Large intestine (tissue), 3 donors: ENCODE results near the gene MSI2. TPM values are rescaled to one million over a fixed set of nuclear protein-coding genes. Genes with fewer than 3 reads are reported as not detected.
"Not testable (repeated sequence)": the region's sequence is repeated elsewhere in the genome, so short reads cannot be mapped to it uniquely, and the experiment has no call there.

Source experiments
- DNase-seq, 2 donors: peaks; one replicate each; pipeline versions ENCODE4 v3.0.0 to v3.0.0-alpha.2; 2013
- H3K27ac ChIP-seq: one replicate; pipeline ENCODE4 v1.5.1; 2013; ENCODE audit warnings: low read length
- H3K27me3 ChIP-seq: 2 replicates; pipeline ENCODE4 v1.6.1; 2013; ENCODE audit warnings: low read length; ENCODE audit not compliant: control insufficient read depth, insufficient read depth
- H3K36me3 ChIP-seq: 2 replicates; pipeline ENCODE4 v1.6.1; 2013; ENCODE audit warnings: low read length; ENCODE audit not compliant: control insufficient read depth, insufficient read depth
- H3K4me1 ChIP-seq: one replicate; pipeline ENCODE4 v1.6.1; 2013; ENCODE audit warnings: low read length; ENCODE audit not compliant: control insufficient read depth, insufficient read depth
- H3K4me3 ChIP-seq: one replicate; pipeline ENCODE4 v1.5.1; 2013; ENCODE audit warnings: low read length
- H3K9me3 ChIP-seq: one replicate; pipeline ENCODE4 v1.6.1; 2013; ENCODE audit warnings: mild to moderate bottlenecking, low read depth, low read length, moderate library complexity; ENCODE audit not compliant: control insufficient read depth
- WGBS: methylation state at CpG from one replicate; pipeline ENCODE4 v1.1.5; 2013; ENCODE audit warnings: low lambda C conversion rate; ENCODE audit not compliant: insufficient coverage; 5-methylcytosine and 5-hydroxymethylcytosine counted together
- polyA plus RNA-seq: library from polyadenylated mRNA; unstranded; fragments of 120-200 nt; gene quantifications from one replicate; pipeline ENCODE4 v1.2.1, GENCODE V29; 2013

MSI2 gene
- polyA plus RNA-seq, 1 donor = 46.1 TPM

GRCh38 chr17:57296231-57296630 is 39.9 kb downstream of the MSI2 start:
- Histone ChIP-seq H3K4me3 (no peak overlapping the region), H3K27me3 (no peaks in the 10 kb centered on the region), H3K36me3 (peaks cover 21% of the 10 kb centered on the region), H3K9me3 (peaks cover 3% of the 10 kb centered on the region), H3K4me1 (peaks cover 6% of the 10 kb centered on the region), H3K27ac (no peak overlapping the region)
- WGBS = no CpG with 5 or more reads among the region's 4 CpGs
- no peak for DNase-seq

DNA sequence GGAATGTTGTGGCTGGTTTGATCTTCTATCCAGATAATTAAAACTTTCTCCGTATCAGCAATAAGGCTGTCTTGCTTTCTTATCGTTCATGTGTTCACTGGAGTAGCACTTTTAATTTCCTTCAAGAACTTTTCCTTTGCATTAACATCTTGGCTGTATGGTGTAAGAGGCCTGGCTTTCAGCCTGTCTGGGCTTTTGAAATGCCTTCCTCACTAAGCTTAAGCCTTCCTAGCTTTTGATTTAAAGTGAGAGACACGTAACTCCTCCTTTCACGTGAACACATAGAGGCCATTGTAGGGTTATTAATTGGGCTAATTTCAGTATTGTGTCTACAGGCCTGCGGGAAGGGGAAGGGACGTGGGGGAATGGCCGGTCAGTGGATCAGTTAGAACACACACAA is 42.9 kb downstream of the MSI2 start:
- peaks cover 3% of the 10 kb centered on the region for H3K9me3 ChIP-seq
- H3K4me1 ChIP-seq = peaks cover 4% of the 10 kb centered on the region
- peaks cover 14% of the 10 kb centered on the region for H3K36me3 ChIP-seq
- H3K27me3 ChIP-seq = no peaks in the 10 kb centered on the region
- DNase-seq = no peak
- no CpG with 5 or more reads among the region's 7 CpGs for WGBS
- no peak overlapping the region for H3K27ac ChIP-seq
- no peak overlapping the region for H3K4me3 ChIP-seq

DNA sequence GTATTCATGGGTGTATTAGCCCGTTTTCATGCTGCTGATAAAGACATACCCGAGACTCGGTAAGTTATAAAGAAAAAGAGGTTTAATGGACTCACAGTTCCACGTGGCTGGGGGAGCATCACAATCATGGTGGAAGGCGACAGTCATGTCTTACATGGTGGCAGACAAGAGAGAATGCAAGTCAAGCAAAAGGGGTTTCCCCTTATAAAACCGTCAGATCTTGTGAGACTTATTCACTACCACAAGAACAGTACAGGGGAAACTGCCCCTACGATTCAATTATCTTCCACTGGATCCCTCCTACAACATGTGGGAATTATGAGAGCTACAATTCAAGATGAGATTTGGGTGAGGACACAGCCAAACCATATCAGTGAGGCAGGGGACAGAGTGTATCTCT is 44.3 kb downstream of the MSI2 start:
- not testable (repeated sequence) for H3K27ac ChIP-seq, H3K27me3 ChIP-seq, DNase-seq, H3K9me3 ChIP-seq, H3K4me3 ChIP-seq, H3K4me1 ChIP-seq
- H3K36me3 ChIP-seq = peaks cover 14% of the 10 kb centered on the region
- 100% methylated on average over 1 of the region's 7 CpGs for WGBS

GRCh38 chr17:57302690-57303465 is 46.6 kb downstream of the MSI2 start:
- no peaks in the 10 kb centered on the region for H3K4me1 ChIP-seq
- H3K27ac ChIP-seq = no peak overlapping the region
- DNase-seq = no peak
- H3K36me3 ChIP-seq = peaks cover 11% of the 10 kb centered on the region
- no peaks in the 10 kb centered on the region for H3K27me3 ChIP-seq
- 87% methylated on average over 3 of the region's 10 CpGs for WGBS
- H3K9me3 ChIP-seq = peaks cover 3% of the 10 kb centered on the region
- no peak overlapping the region for H3K4me3 ChIP-seq

- WGBS = 100% methylated on average over 1 of the region's 13 CpGs
- DNase-seq = no peak
- H3K27ac ChIP-seq = no peak overlapping the region
- H3K4me3 ChIP-seq = no peak overlapping the region
- peaks cover 16% of the 10 kb centered on the region for H3K4me1 ChIP-seq
- no peaks in the 10 kb centered on the region for H3K9me3 ChIP-seq
- no peaks in the 10 kb centered on the region for H3K27me3 ChIP-seq
- H3K36me3 ChIP-seq = peaks cover 9% of the 10 kb centered on the region
These were observed 48.9 kb downstream of the MSI2 start for GRCh38 chr17:57305144-57305728.

DNA sequence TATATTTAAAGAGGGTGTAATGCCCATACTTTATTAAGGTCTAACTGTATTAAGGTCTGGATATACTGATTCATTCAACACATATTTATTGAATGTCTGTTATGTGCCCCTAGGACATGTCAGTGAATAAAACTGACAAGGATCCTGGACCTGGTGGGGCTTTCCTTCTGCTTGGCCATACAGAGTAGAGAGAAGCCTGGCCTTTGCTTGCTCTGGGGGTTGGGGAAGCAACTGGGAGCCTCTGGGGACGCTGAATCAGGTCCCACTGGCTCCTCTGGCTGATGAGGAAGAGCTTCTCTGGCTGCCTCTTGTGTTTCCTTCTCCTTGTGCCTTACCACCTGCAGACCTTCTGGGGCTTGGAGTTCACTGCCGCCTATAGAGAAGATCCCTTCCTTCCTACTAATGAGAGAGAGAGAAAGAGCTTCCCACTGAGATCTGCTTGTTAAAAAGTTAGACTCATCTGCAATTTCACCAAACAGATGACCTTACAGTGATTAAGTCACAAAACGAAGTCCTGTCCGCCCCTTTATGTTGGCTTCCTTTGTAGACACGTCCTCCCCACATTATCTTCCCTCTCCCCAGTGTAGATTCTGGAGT is 49.7 kb downstream of the MSI2 start:
- Histone ChIP-seq H3K27ac (no peak overlapping the region), H3K36me3 (peaks cover 5% of the 10 kb centered on the region), H3K4me1 (peaks cover 16% of the 10 kb centered on the region), H3K27me3 (no peaks in the 10 kb centered on the region), H3K9me3 (no peaks in the 10 kb centered on the region), H3K4me3 (no peak overlapping the region)
- no CpG with 5 or more reads among the region's 5 CpGs for WGBS
- no peak for DNase-seq

DNA sequence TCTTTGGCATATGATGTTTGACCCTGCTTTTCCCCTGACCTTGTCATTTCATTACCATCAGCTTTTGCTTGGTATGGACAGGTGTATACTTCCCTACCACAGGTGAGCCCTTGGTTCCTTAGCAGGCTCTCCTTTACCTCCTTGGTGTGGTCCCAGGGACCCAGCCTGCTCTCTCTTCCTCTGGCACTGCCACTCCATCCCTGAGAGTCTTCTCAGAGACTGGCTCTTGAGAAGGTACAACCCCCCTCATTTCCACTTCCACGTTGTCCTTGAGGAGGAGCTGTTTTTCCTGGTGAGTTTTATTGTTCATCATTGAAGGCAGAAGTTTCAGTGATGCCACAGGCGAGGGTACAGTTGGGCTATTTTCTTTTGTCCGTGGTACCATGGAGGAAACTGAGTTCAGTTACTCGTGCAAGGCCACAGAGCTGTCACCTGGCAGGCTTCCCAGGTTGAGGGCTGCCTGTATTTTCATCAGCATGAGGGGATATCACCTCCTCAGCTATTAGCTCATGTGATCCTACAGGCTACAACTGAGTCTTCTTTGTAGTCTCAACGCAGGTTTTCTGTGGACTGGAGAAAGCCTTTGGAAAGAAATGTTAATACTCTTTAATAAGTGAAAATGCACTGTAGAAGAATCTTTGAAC is 52.3 kb downstream of the MSI2 start:
- no peak overlapping the region for H3K4me3 ChIP-seq
- no peak overlapping the region for H3K27ac ChIP-seq
- H3K36me3 ChIP-seq = peaks cover 2% of the 10 kb centered on the region
- H3K4me1 ChIP-seq = peaks cover 26% of the 10 kb centered on the region
- WGBS = 67% methylated on average over 1 of the region's 5 CpGs
- DNase-seq = no peak
- H3K27me3 ChIP-seq = no peaks in the 10 kb centered on the region
- no peaks in the 10 kb centered on the region for H3K9me3 ChIP-seq

GRCh38 chr17:57309479-57309878 is 53.2 kb downstream of the MSI2 start:
- no peaks in the 10 kb centered on the region for H3K27me3 ChIP-seq
- peak; percentile 42 to 66 for DNase-seq
- no peak overlapping the region for H3K4me3 ChIP-seq
- H3K27ac ChIP-seq = peak overlapping the region; percentile 28
- H3K4me1 ChIP-seq = peaks cover 26% of the 10 kb centered on the region
- no CpG with 5 or more reads among the region's 7 CpGs for WGBS
- peaks cover 2% of the 10 kb centered on the region for H3K36me3 ChIP-seq
- no peaks in the 10 kb centered on the region for H3K9me3 ChIP-seq

- Histone ChIP-seq H3K36me3 (peaks cover 2% of the 10 kb centered on the region), H3K9me3 (no peaks in the 10 kb centered on the region), H3K27me3 (no peaks in the 10 kb centered on the region), H3K4me1 (peaks cover 26% of the 10 kb centered on the region), H3K27ac (peak overlapping the region; percentile 5), H3K4me3 (no peak overlapping the region)
- peak; percentile 26 to 62 for DNase-seq
- 80% methylated on average over 1 of the region's 10 CpGs for WGBS
These were observed 55.2 kb downstream of the MSI2 start for GRCh38 chr17:57311281-57312216.
